ENCODE data around the gene CCDC158.

DNA sequence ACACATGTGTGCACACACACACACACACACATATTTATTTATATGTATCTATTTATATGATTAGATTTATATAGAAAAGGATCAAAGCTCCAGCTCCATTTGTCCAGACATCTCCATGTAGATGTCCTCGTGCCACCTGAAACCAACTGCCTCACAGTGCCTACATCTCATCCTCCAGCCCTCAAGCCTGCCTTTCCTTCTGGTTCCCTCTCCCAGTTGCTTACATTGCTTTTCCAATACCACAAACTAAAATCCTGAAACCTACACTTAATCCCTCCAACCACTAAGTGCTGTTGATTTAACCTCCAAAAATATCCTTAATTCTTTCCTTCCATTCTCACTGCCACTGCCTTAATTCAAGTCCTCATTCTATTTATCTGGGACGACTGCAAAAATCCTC, 63.0 kb downstream of the CCDC158 start:
- TF ChIP-seq, protein P1, sequence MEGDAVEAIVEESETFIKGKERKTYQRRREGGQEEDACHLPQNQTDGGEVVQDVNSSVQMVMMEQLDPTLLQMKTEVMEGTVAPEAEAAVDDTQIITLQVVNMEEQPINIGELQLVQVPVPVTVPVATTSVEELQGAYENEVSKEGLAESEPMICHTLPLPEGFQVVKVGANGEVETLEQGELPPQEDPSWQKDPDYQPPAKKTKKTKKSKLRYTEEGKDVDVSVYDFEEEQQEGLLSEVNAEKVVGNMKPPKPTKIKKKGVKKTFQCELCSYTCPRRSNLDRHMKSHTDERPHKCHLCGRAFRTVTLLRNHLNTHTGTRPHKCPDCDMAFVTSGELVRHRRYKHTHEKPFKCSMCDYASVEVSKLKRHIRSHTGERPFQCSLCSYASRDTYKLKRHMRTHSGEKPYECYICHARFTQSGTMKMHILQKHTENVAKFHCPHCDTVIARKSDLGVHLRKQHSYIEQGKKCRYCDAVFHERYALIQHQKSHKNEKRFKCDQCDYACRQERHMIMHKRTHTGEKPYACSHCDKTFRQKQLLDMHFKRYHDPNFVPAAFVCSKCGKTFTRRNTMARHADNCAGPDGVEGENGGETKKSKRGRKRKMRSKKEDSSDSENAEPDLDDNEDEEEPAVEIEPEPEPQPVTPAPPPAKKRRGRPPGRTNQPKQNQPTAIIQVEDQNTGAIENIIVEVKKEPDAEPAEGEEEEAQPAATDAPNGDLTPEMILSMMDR (IDR thresholded peaks at IDR 0.05; ENCODE audit: insufficient read depth, low read length, poor library complexity, severe bottlenecking) = no peak
- TF ChIP-seq EZH2phosphoT487 (conservative IDR thresholded peaks at IDR 0.05; ENCODE audit: low read length) = no peak
